DOHH2 (cell line): ENCODE results near the gene PLCL1.

Experiments used
- H3F3A ChIP-seq: fragments of 200-600 bp; sonication (generic), shearing (Covaris generic); 2 replicates; pipeline ENCODE4 v1.6.0; 2016; ENCODE audit warnings: antibody characterized with exemption, mild to moderate bottlenecking; ENCODE audit not compliant: control insufficient read depth, insufficient read depth
- H3K27ac ChIP-seq: fragments of 200-600 bp; sonication (generic); 2 replicates; pipeline ENCODE4 v1.5.1; 2014; ENCODE audit warnings: low read depth, mild to moderate bottlenecking, low read length, moderate library complexity
- H3K27me3 ChIP-seq: fragments of 200-600 bp; sonication (generic); 2 replicates; pipeline ENCODE4 v1.6.1; 2014; ENCODE audit warnings: mild to moderate bottlenecking, low read length, mixed read lengths; ENCODE audit not compliant: control insufficient read depth
- H3K36me3 ChIP-seq: fragments of 200-600 bp; sonication (generic); 2 replicates; pipeline ENCODE4 v1.6.1; 2014; ENCODE audit warnings: mild to moderate bottlenecking, low read length, moderate library complexity, mixed read lengths; ENCODE audit not compliant: control insufficient read depth
- H3K4me1 ChIP-seq: fragments of 200-600 bp; sonication (generic); 2 replicates; pipeline ENCODE4 v1.6.1; 2014; ENCODE audit warnings: mild to moderate bottlenecking, low read length, mixed read lengths; ENCODE audit not compliant: control insufficient read depth
- H3K4me2 ChIP-seq: fragments of 200-600 bp; sonication (generic); 2 replicates; pipeline ENCODE4 v1.6.0; 2014; ENCODE audit warnings: mild to moderate bottlenecking, low read length, moderate library complexity
- H3K4me3 ChIP-seq: fragments of 200-600 bp; sonication (generic); 2 replicates; pipeline ENCODE4 v1.5.1; 2014; ENCODE audit warnings: mild to moderate bottlenecking, low read length, mixed read lengths
- H3K79me2 ChIP-seq: fragments of 200-600 bp; sonication (generic); 2 replicates; pipeline ENCODE4 v1.6.1; 2014; ENCODE audit warnings: mild to moderate bottlenecking, low read length, mixed read lengths; ENCODE audit not compliant: control insufficient read depth
- H3K9me2 ChIP-seq: fragments of 200-600 bp; sonication (generic); replicated peaks from 2 replicates; pipeline ENCODE4 v1.6.1; 2014; ENCODE audit warnings: mild to moderate bottlenecking, low read length, mixed read lengths; ENCODE audit not compliant: control insufficient read depth
- H3K9me3 ChIP-seq: fragments of 200-600 bp; sonication (generic); 2 replicates; pipeline ENCODE4 v1.6.1; 2014; ENCODE audit warnings: antibody characterized with exemption, low read length, mixed read lengths; ENCODE audit not compliant: control insufficient read depth, insufficient read depth
- H4K20me1 ChIP-seq: fragments of 200-600 bp; sonication (generic); 2 replicates; pipeline ENCODE4 v1.6.0; 2014; ENCODE audit warnings: low read depth, mild to moderate bottlenecking, antibody characterized with exemption, low read length, moderate library complexity; ENCODE audit not compliant: control insufficient read depth, insufficient read depth
- CTCF ChIP-seq: fragments of 200-600 bp; sonication (generic); IDR thresholded peaks from one replicate; pipeline ENCODE4 v1.5.1; 2014; ENCODE audit warnings: antibody characterized with exemption, mild to moderate bottlenecking, low read depth, low read length; ENCODE audit not compliant: poor library complexity, severe bottlenecking
- EZH2phosphoT487 ChIP-seq: fragments of 200-600 bp; sonication (generic); IDR thresholded peaks from 2 replicates; pipeline ENCODE4 v1.6.1; 2017; ENCODE audit warnings: borderline replicate concordance, mild to moderate bottlenecking, antibody characterized with exemption, low read length, moderate library complexity, mixed read lengths

Gene PLCL1

GRCh38 chr2:198157314-198157713 lies 352.9 kb downstream of the PLCL1 start:
- no peaks in the 10 kb centered on the region for H3K36me3 ChIP-seq
- H4K20me1 ChIP-seq = no peaks in the 10 kb centered on the region
- H3K9me2 ChIP-seq = no peaks in the 10 kb centered on the region
- H3K27ac ChIP-seq = no peak overlapping the region
- no peaks in the 10 kb centered on the region for H3K79me2 ChIP-seq
- H3K4me3 ChIP-seq = no peak overlapping the region
- no peaks in the 10 kb centered on the region for H3F3A ChIP-seq
- no peak for TF ChIP-seq CTCF
- TF ChIP-seq EZH2phosphoT487 = no peak
- H3K4me2 ChIP-seq = no peak overlapping the region
- no peaks in the 10 kb centered on the region for H3K27me3 ChIP-seq
- no peaks in the 10 kb centered on the region for H3K9me3 ChIP-seq
- H3K4me1 ChIP-seq = no peaks in the 10 kb centered on the region

- Histone ChIP-seq H3K4me2 (no peak overlapping the region), H3K4me3 (no peak overlapping the region), H3K27me3 (no peaks in the 10 kb centered on the region), H4K20me1 (no peaks in the 10 kb centered on the region), H3K9me2 (no peaks in the 10 kb centered on the region), H3K9me3 (no peaks in the 10 kb centered on the region), H3F3A (no peaks in the 10 kb centered on the region), H3K4me1 (no peaks in the 10 kb centered on the region), H3K36me3 (no peaks in the 10 kb centered on the region), H3K27ac (no peak overlapping the region), H3K79me2 (no peaks in the 10 kb centered on the region)
- no peak for TF ChIP-seq CTCF
- no peak for TF ChIP-seq EZH2phosphoT487
Observed at GRCh38 chr2:198161151-198161550, 356.8 kb downstream of the PLCL1 start.

- Histone ChIP-seq H3F3A (no peaks in the 10 kb centered on the region), H3K36me3 (no peaks in the 10 kb centered on the region), H3K27me3 (no peaks in the 10 kb centered on the region), H3K4me2 (no peak overlapping the region), H3K79me2 (no peaks in the 10 kb centered on the region), H3K9me3 (no peaks in the 10 kb centered on the region), H3K9me2 (no peaks in the 10 kb centered on the region), H4K20me1 (no peaks in the 10 kb centered on the region), H3K27ac (no peak overlapping the region), H3K4me3 (no peak overlapping the region), H3K4me1 (no peaks in the 10 kb centered on the region)
- TF ChIP-seq EZH2phosphoT487 (no peak), CTCF (no peak)
Observed at GRCh38 chr2:198162276-198162675, 357.9 kb downstream of the PLCL1 start.

- H3K27ac ChIP-seq = no peak overlapping the region
- no peaks in the 10 kb centered on the region for H3K27me3 ChIP-seq
Observed at GRCh38 chr2:198164843-198165242, 360.4 kb downstream of the PLCL1 start.

More at GRCh38 chr2:198164843-198165242, 360.4 kb downstream of the PLCL1 start:
- Histone ChIP-seq H3K4me3 (no peak overlapping the region), H3K4me2 (no peak overlapping the region), H3K4me1 (no peaks in the 10 kb centered on the region), H3K9me2 (no peaks in the 10 kb centered on the region), H3K9me3 (no peaks in the 10 kb centered on the region), H3F3A (no peaks in the 10 kb centered on the region), H4K20me1 (no peaks in the 10 kb centered on the region), H3K79me2 (no peaks in the 10 kb centered on the region), H3K36me3 (no peaks in the 10 kb centered on the region)
- TF ChIP-seq EZH2phosphoT487 = no peak
- TF ChIP-seq CTCF = no peak
